Uterus (tissue), 4 donors: ENCODE results near the gene GRIP1. TPM values are rescaled to one million over a fixed set of nuclear protein-coding genes. Genes with fewer than 3 reads are reported as not detected.

Experiments used
- DNase-seq, 2 donors: peaks; one replicate each; pipeline ENCODE4 v3.0.0-alpha.2; 2019 to 2020
- H3K27ac ChIP-seq, 2 donors: fragments of 200-600 bp; sonication (generic); 1 replicate in 1 of 2; 2 replicates in 1 of 2; pipeline ENCODE4 v1.5.1; 2016 to 2018
- H3K27me3 ChIP-seq, 2 donors: fragments of 200-600 bp; sonication (generic); one replicate each; pipeline ENCODE4 v1.5.1; 2018 to 2019; ENCODE audit warnings: control low read depth in 1 of 2
- H3K36me3 ChIP-seq, 2 donors: fragments of 200-600 bp; sonication (generic); one replicate each; pipeline ENCODE4 v1.5.1; 2019; ENCODE audit warnings: control low read depth in 1 of 2
- H3K4me1 ChIP-seq, 2 donors: fragments of 200-600 bp; sonication (generic); one replicate each; pipeline ENCODE4 v1.5.1; 2018 to 2019; ENCODE audit warnings: control low read depth in 1 of 2
- H3K4me3 ChIP-seq, 2 donors: fragments of 200-600 bp; sonication (generic); 1 replicate in 1 of 2; 2 replicates in 1 of 2; pipeline ENCODE4 v1.5.1; 2018 to 2019; ENCODE audit warnings: mild to moderate bottlenecking in 1 of 2
- H3K9me3 ChIP-seq, 2 donors: fragments of 200-600 bp; sonication (generic); one replicate each; pipeline ENCODE4 v1.5.1; 2019; ENCODE audit warnings: control low read depth in 1 of 2
- CTCF ChIP-seq, 4 experiments: fragments of 200-600 bp in 2 of 4; fragments of 450-650 bp in 2 of 4; sonication (generic) in 2 of 4; IDR thresholded peaks; one replicate each; pipeline ENCODE4 v1.5.1; 2016 to 2019; ENCODE audit warnings: antibody characterized with exemption in 4 of 4, mild to moderate bottlenecking in 2 of 4, moderate library complexity in 1 of 4
- POLR2A ChIP-seq, 2 donors: fragments of 450-650 bp; IDR thresholded peaks; one replicate each; pipeline ENCODE4 v1.6.1; 2016; ENCODE audit warnings: antibody characterized with exemption in 2 of 2, mild to moderate bottlenecking in 1 of 2, moderate library complexity in 1 of 2
- intact Hi-C: fragments of 100-400 bp; cut with DNase I; formaldehyde crosslinking; loops from one replicate; pipeline ENCODE4 v1.15.1; 2023; ENCODE audit warnings: low total_unique reads
- total RNA-seq, 4 donors: library from RNA; depleted of rRNA in 3 of 4; stranded (reverse); fragments of >200 nt in 3 of 4; gene quantifications; one replicate each; pipeline versions ENCODE4 v1.1.0 to v1.2.4, GENCODE V29; 2014 to 2023
- donor health status: DM: yes; HTN: yes; CAD: no.

Gene GRIP1
- total RNA-seq, 4 donors from 2014 or later = 6.4 to 74.8 (median 19.2) TPM; not detected in 1

DNA sequence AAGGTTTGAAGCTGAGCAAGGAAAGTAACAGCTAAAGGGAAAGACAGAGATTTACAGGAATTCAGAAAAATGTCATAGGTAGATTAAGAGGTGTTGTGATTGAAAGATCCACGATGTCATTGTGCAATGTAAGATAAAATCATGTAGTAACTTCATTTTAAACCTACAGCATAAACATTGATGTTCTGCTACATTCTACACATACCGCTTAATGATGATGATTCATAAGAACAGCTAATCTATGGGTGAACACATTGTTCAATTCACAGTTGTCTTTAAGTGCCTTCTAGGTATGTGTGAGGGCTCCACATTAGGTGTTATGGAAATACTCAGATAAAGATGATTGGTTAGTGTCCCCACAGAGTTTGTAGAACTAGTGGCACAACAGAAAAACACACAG is 170.9 kb downstream of the GRIP1 start:
- no peaks in the 10 kb centered on the region for H3K27me3 ChIP-seq
- intact Hi-C loops = no loop called here
- no peaks in the 10 kb centered on the region for H3K4me1 ChIP-seq
- TF ChIP-seq POLR2A (IDR thresholded peaks at IDR 0.05) = no peak
- no peak for TF ChIP-seq CTCF (IDR thresholded peaks at IDR 0.05)
- no peak overlapping the region for H3K27ac ChIP-seq
- no peaks in the 10 kb centered on the region for H3K9me3 ChIP-seq
- DNase-seq = no peak
- no peaks in the 10 kb centered on the region for H3K36me3 ChIP-seq
- H3K4me3 ChIP-seq = no peak overlapping the region

- Histone ChIP-seq H3K4me1 (no peaks in the 10 kb centered on the region), H3K27ac (no peak overlapping the region), H3K36me3 (no peaks in the 10 kb centered on the region), H3K9me3 (no peaks in the 10 kb centered on the region), H3K4me3 (no peak overlapping the region), H3K27me3 (no peaks in the 10 kb centered on the region)
- intact Hi-C loops = no loop called here
- DNase-seq = no peak
- no peak for TF ChIP-seq CTCF (IDR thresholded peaks at IDR 0.05)
- no peak for TF ChIP-seq POLR2A (IDR thresholded peaks at IDR 0.05)
Measured at GRCh38 chr12:66503746-66504145, 175.1 kb downstream of the GRIP1 start.

- intact Hi-C loops = no loop called here
- no peaks in the 10 kb centered on the region for H3K9me3 ChIP-seq
- no peaks in the 10 kb centered on the region for H3K4me1 ChIP-seq
- TF ChIP-seq POLR2A (IDR thresholded peaks at IDR 0.05) (no peak), CTCF (IDR thresholded peaks at IDR 0.05) (no peak)
- no peaks in the 10 kb centered on the region for H3K27me3 ChIP-seq
- H3K4me3 ChIP-seq = no peak overlapping the region
- no peak for DNase-seq
- H3K36me3 ChIP-seq = no peaks in the 10 kb centered on the region
- H3K27ac ChIP-seq = no peak overlapping the region
Measured at GRCh38 chr12:66502911-66503310, 176.0 kb downstream of the GRIP1 start.

- no peaks in the 10 kb centered on the region for H3K27me3 ChIP-seq
- no peak for DNase-seq
- no peak overlapping the region for H3K4me3 ChIP-seq
- H3K9me3 ChIP-seq = no peaks in the 10 kb centered on the region
- no peak overlapping the region for H3K27ac ChIP-seq
- TF ChIP-seq POLR2A (IDR thresholded peaks at IDR 0.05) (no peak), CTCF (IDR thresholded peaks at IDR 0.05) (no peak)
- no peaks in the 10 kb centered on the region for H3K36me3 ChIP-seq
- intact Hi-C loops = no loop called here
- H3K4me1 ChIP-seq = no peaks in the 10 kb centered on the region
Measured at GRCh38 chr12:66500841-66501240, 178.0 kb downstream of the GRIP1 start.

DNA sequence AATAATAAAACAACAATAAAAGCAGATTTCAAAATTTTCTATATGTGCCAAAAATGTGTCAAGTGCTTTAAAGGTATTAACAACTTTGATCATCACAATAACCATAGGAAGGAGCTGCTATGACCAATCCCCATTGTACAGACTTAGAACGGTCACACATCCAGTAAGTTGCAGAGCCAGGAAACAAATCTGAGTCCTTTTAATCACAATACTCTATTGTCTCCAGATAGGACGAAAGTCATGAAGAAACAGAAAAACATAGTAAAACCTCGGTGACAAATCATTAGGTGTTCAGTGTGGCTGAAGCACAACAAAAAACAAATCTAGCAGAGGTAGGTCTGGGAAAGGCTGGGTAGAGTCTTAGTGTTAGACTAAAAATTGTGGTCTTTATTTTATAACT is 178.8 kb downstream of the GRIP1 start:
- Histone ChIP-seq H3K27ac (no peak overlapping the region), H3K27me3 (no peaks in the 10 kb centered on the region), H3K4me3 (no peak overlapping the region), H3K4me1 (no peaks in the 10 kb centered on the region), H3K9me3 (no peaks in the 10 kb centered on the region), H3K36me3 (no peaks in the 10 kb centered on the region)
- no peak for DNase-seq
- intact Hi-C loops = no loop called here
- TF ChIP-seq POLR2A (IDR thresholded peaks at IDR 0.05) = no peak
- no peak for TF ChIP-seq CTCF (IDR thresholded peaks at IDR 0.05)
